GM12878 (cell line): Measurements from ENCODE around the gene EPB41L4B. TPM values are rescaled to one million over a fixed set of nuclear protein-coding genes. Genes with fewer than 3 reads are reported as not detected.

Source experiments
- ATAC-seq: fragments of 200-7000 bp; cut with Tn5 transposase; 3 replicates; pipeline ENCODE4 v1.9.1; 2020; ENCODE audit warnings: mild to moderate bottlenecking, moderate library complexity
- BruUV-seq: library from RNA; stranded (reverse); fragments of 400-500 nt; replicated peaks from 2 replicates; lab custom pipeline; 2021; lab: Mats Ljungman, UMichigan
- CTCF ChIA-PET: fragments of 300-600 bp; sonication (Branson Sonifier 250); formaldehyde crosslinking; extraction: SDS; loops from one replicate; lab custom pipeline; 2021; ENCODE audit warnings: inconsistent platforms; lab: Yijun Ruan, JAX
- POLR2A ChIA-PET: fragments of 350-600 bp; formaldehyde crosslinking; extraction: SDS; loops from one replicate; lab custom pipeline; 2021; ENCODE audit warnings: inconsistent platforms; lab: Charles Lee
- RAD21 ChIA-PET: fragments of 300-600 bp; sonication (Branson Sonifier 250); formaldehyde crosslinking; loops from one replicate; lab custom pipeline; 2023; ENCODE audit warnings: antibody characterized with exemption; ENCODE audit not compliant: unreplicated experiment; lab: Charles Lee
- SMC1A ChIA-PET: fragments of 300-600 bp; sonication (Branson Sonifier 250); formaldehyde crosslinking; loops from one replicate; lab custom pipeline; 2023; ENCODE audit not compliant: unreplicated experiment, uncharacterized antibody; lab: Charles Lee
- DNase-seq: peaks from one replicate; pipeline ENCODE4 v3.0.0-alpha.2; 2011; ENCODE audit warnings: low read depth, low spot score
- FAIRE-seq: peaks from 3 replicates; lab custom pipeline; 2011; peaks lifted over from hg19 to GRCh38; lab: Jason Lieb, UNC
- H2AFZ ChIP-seq: 2 replicates; pipeline ENCODE4 v1.6.0; 2011; ENCODE audit warnings: low read depth, low read length, control low read depth; ENCODE audit not compliant: control insufficient read depth
- H3K27ac ChIP-seq: 2 replicates; pipeline ENCODE4 v1.5.1; 2011; ENCODE audit warnings: control low read depth; ENCODE audit not compliant: control insufficient read depth, insufficient read depth
- H3K27me3 ChIP-seq, 2 experiments: replicated peaks in 1 of 2; 2 replicates each; pipeline versions ENCODE4 v1.6.0 to v1.6.1; 2011; ENCODE audit warnings: low read length in 1 of 2; ENCODE audit not compliant: control insufficient read depth in 2 of 2, insufficient read depth in 2 of 2
- H3K36me3 ChIP-seq, 2 experiments: 2 replicates each; pipeline ENCODE4 v1.5.1; 2011; ENCODE audit warnings: low read length in 1 of 2; ENCODE audit not compliant: control insufficient read depth in 2 of 2, insufficient read depth in 2 of 2
- H3K4me1 ChIP-seq: 2 replicates; pipeline ENCODE4 v1.6.1; 2011; ENCODE audit warnings: mild to moderate bottlenecking, low read length, moderate library complexity, mixed read lengths; ENCODE audit not compliant: control insufficient read depth, insufficient read depth
- H3K4me2 ChIP-seq: 2 replicates; pipeline ENCODE4 v1.6.0; 2011; ENCODE audit warnings: control low read depth; ENCODE audit not compliant: control insufficient read depth, insufficient read depth
- H3K4me3 ChIP-seq: fragments of 200-600 bp; sonication (generic); 2 replicates; pipeline ENCODE4 v1.5.1; 2016
- H3K79me2 ChIP-seq: 2 replicates; pipeline ENCODE4 v1.6.0; 2011; ENCODE audit warnings: low read length; ENCODE audit not compliant: control insufficient read depth, insufficient read depth
- H3K9ac ChIP-seq: 2 replicates; pipeline ENCODE4 v1.8.0; 2011; ENCODE audit warnings: low read length, control low read depth, mixed read lengths; ENCODE audit not compliant: control insufficient read depth, insufficient read depth
- H3K9me3 ChIP-seq: replicated peaks from 3 replicates; pipeline ENCODE4 v1.5.1; 2011; ENCODE audit warnings: mild to moderate bottlenecking, low read length; ENCODE audit not compliant: control insufficient read depth, insufficient read depth
- H4K20me1 ChIP-seq: 2 replicates; pipeline ENCODE4 v1.6.0; 2011; ENCODE audit not compliant: control insufficient read depth, insufficient read depth
- CBX5 ChIP-seq: sonication (generic); IDR thresholded peaks from 2 replicates; pipeline ENCODE4 v1.6.1; 2016; ENCODE audit warnings: low read depth, moderate library complexity, mild to moderate bottlenecking, inconsistent platforms
- KLF5 ChIP-seq: fragments of 450-650 bp; IDR thresholded peaks from 2 replicates; pipeline ENCODE4 v1.6.1; 2014; ENCODE audit warnings: mild to moderate bottlenecking; ENCODE audit not compliant: partially characterized antibody
- NR2C2 ChIP-seq: IDR thresholded peaks from 2 replicates; pipeline ENCODE4 v1.6.1; 2011; ENCODE audit warnings: borderline replicate concordance, low read depth; ENCODE audit not compliant: control insufficient read depth, insufficient read length
- POLR2AphosphoS2 ChIP-seq: IDR thresholded peaks from 2 replicates; pipeline ENCODE4 v1.6.1; 2011; ENCODE audit warnings: low read depth, mild to moderate bottlenecking, low read length, improper control_type of control experiment, moderate library complexity
- SP1 ChIP-seq: IDR thresholded peaks from one replicate; pipeline ENCODE4 v1.6.1; 2011; ENCODE audit warnings: low read depth, low read length
- WGBS: methylation state at CpG from one replicate; pipeline ENCODE4 v1.1.6; 2016; ENCODE audit warnings: low lambda C conversion rate; ENCODE audit not compliant: insufficient replicate concordance, insufficient coverage; ENCODE audit errors: missing lambda C conversion rate; 5-methylcytosine and 5-hydroxymethylcytosine counted together
- in situ Hi-C: fragments of 300-500 bp; cut with MboI; formaldehyde crosslinking; loops from 9 replicates; pipeline ENCODE4 v1.14.3; 2018; ENCODE audit warnings: mixed read lengths
- intact Hi-C: fragments of 100-400 bp; cut with micrococcal nuclease; formaldehyde crosslinking; loops from one replicate; pipeline ENCODE4 v1.14.2; 2022; ENCODE audit not compliant: unreplicated experiment
- polyA plus RNA-seq, 11 experiments: library from polyadenylated mRNA; depleted of rRNA in 4 of 11; unstranded in 6 of 11; stranded (reverse) in 5 of 11; fragments of >200 nt; fragmentation: Nextera tagmentation in 4 of 11; fragmentation: Illumina TruSeq in 1 of 11; extraction: Ambion mirVana in 4 of 11; extraction: Trizol in 1 of 11; gene quantifications; 1 replicate in 1 of 11; 2 replicates in 10 of 11; pipeline versions ENCODE4 v1.2.1 to v1.2.3, GENCODE V29; 2011 to 2016; ENCODE audit warnings: inconsistent platforms in 2 of 11, missing spikeins in 2 of 11, low read depth in 1 of 11
- total RNA-seq, 4 experiments: library from RNA; depleted of rRNA in 3 of 4; stranded (reverse); fragments of >200 nt in 3 of 4; fragmentation: Illumina TruSeq in 1 of 4; extraction: Trizol in 1 of 4; gene quantifications; 2 replicates each; pipeline versions ENCODE4 v1.2.1 to v1.2.3, GENCODE V29; 2013 to 2021
- TF ChIP-seq, protein P1 (sequence below): fragments of 450-650 bp; IDR thresholded peaks from 2 replicates; pipeline ENCODE4 v1.6.1; 2016; ENCODE audit warnings: mild to moderate bottlenecking

EPB41L4B gene
- total and polyA plus RNA-seq, 10 of the 15 experiments (the other 5 are each of a cell fraction or from before 2014, with no cell fraction given), result 0.04 to 0.75 (median 0.13) TPM; not detected in 1

- H4K20me1 ChIP-seq, result no peaks in the 10 kb centered on the region
- no peaks in the 10 kb centered on the region for H3K36me3 ChIP-seq
- H3K27ac ChIP-seq, result no peak overlapping the region
- CTCF ChIA-PET, result interaction anchor here (1.0 to 1.2 kb wide), 2 partner anchors 209 to 364 kb away, joined by 3 to 4 read pairs; no protein-coding TSS in a partner anchor
- H3K9ac ChIP-seq, result no peak overlapping the region
- in situ Hi-C loops, result no loop called here
- intact Hi-C loops, result no loop called here
- no peak overlapping the region for H2AFZ ChIP-seq
- no peak for FAIRE-seq
- RAD21 ChIA-PET, result interaction anchor here (0.8 to 1.0 kb wide), 2 partner anchors 41 to 151 kb away, joined by 3 read pairs; no protein-coding TSS in a partner anchor
- no peak for TF ChIP-seq NR2C2
- TF ChIP-seq KLF5, result no peak
- TF ChIP-seq CBX5, result no peak
- TF ChIP-seq, protein P1, sequence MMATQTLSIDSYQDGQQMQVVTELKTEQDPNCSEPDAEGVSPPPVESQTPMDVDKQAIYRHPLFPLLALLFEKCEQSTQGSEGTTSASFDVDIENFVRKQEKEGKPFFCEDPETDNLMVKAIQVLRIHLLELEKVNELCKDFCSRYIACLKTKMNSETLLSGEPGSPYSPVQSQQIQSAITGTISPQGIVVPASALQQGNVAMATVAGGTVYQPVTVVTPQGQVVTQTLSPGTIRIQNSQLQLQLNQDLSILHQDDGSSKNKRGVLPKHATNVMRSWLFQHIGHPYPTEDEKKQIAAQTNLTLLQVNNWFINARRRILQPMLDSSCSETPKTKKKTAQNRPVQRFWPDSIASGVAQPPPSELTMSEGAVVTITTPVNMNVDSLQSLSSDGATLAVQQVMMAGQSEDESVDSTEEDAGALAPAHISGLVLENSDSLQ, result no peak
- no peak for TF ChIP-seq POLR2AphosphoS2
- TF ChIP-seq SP1, result no peak
- no peaks in the 10 kb centered on the region for H3K9me3 ChIP-seq
- BruUV-seq, result no TSS peak
- H3K4me2 ChIP-seq, result no peak overlapping the region
- WGBS, result 25% methylated on average over 13 of the region's 13 CpGs
- peaks cover 5 to 6% of the 10 kb centered on the region in 2 experiments for H3K27me3 ChIP-seq
- POLR2A ChIA-PET, result no interaction called here
- SMC1A ChIA-PET, result no interaction called here
- no peak for DNase-seq
- H3K4me1 ChIP-seq, result no peaks in the 10 kb centered on the region
- H3K79me2 ChIP-seq, result no peaks in the 10 kb centered on the region
- no peak overlapping the region for H3K4me3 ChIP-seq
- ATAC-seq, result no peak
Measured at GRCh38 chr9:109317979-109318741, 2.7 kb downstream of the EPB41L4B start.
